Fibroblast of pulmonary artery (primary cell): ENCODE results near the gene FLII.
A peak's percentile ranks its signal among the peaks of the same experiment; 100 is the strongest.
"Not testable (repeated sequence)": the region's sequence is repeated elsewhere in the genome, so short reads cannot be mapped to it uniquely, and the experiment has no call there.

Source experiments
- DNase-seq: peaks from one replicate; pipeline ENCODE4 v3.0.0-alpha.2; 2010; ENCODE audit warnings: low read depth
- H3K4me3 ChIP-seq: replicated peaks from 2 replicates; pipeline ENCODE4 v1.5.1; 2011; ENCODE audit warnings: low read depth, mild to moderate bottlenecking, control low read depth, low read length, moderate library complexity
- TF ChIP-seq, protein P1 (sequence below): IDR thresholded peaks from 2 replicates; pipeline ENCODE4 v1.5.1; 2011; ENCODE audit warnings: mild to moderate bottlenecking, control low read depth, low read length, inconsistent platforms; ENCODE audit errors: missing control alignments

FLII gene

DNA sequence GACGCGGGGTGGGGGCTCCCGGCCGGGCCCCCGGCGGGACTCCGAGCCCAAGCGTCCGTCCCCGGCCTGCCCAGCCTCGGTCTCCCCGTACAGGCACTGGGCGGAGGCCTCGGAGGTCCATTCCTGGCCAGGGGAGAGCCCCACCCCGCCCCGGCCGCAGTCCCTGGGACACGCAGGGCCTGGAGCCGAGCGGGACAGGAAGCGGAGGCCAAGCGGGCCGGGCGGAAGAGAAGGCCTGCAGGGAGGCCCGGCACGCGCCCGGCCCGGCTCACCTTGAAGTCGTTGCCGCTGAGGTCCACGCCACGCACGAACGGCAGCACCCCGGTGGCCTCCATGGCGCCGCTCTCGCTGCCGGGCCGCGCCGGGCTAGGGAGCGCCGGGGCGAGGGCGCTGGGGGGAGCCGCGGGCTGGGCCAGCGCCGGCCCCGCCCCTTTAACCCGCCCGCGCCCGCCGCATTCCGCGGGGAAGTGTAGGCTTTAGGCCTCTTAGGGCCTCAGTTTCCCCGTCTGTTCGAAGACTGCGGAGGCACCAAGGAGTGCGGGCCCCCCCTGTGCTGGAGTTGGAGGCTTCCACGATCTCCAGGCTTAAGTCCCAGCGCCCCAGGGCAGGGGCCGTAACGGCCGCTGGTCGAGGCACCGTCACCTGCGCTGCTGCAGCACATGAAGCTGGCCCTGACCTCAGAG, at the start of gene FLII:
Gene FLII, minus strand, starts transcription at position 383 of the 683 bp plus-strand sequence. Its CDS starts 48 bp downstream, at position 335.
- TF ChIP-seq, protein P1, sequence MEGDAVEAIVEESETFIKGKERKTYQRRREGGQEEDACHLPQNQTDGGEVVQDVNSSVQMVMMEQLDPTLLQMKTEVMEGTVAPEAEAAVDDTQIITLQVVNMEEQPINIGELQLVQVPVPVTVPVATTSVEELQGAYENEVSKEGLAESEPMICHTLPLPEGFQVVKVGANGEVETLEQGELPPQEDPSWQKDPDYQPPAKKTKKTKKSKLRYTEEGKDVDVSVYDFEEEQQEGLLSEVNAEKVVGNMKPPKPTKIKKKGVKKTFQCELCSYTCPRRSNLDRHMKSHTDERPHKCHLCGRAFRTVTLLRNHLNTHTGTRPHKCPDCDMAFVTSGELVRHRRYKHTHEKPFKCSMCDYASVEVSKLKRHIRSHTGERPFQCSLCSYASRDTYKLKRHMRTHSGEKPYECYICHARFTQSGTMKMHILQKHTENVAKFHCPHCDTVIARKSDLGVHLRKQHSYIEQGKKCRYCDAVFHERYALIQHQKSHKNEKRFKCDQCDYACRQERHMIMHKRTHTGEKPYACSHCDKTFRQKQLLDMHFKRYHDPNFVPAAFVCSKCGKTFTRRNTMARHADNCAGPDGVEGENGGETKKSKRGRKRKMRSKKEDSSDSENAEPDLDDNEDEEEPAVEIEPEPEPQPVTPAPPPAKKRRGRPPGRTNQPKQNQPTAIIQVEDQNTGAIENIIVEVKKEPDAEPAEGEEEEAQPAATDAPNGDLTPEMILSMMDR, result no peak
- H3K4me3 ChIP-seq, result peak within 1 kb of the TSS; percentile 84
- DNase-seq, result peak; percentile 17

DNA sequence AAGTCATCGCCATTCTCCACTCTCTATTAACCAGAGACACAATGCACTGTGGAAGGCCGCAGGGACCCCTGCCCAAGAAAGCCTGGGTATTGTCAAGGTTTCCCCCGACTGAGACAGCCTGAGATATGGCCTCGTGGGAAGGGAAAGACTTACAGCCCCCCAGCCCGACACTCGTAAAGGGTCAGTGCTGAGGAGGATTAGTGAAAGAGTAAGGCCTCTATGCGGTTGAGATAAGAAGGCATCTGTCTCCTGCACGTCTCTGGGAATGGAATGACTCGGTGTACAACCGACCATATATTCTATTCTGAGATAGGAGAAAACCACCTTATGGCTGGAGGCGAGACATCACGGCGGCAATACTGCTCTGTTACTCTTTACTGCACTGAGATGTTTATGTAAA, 44.7 kb upstream of the FLII start:
- H3K4me3 ChIP-seq, DNase-seq: not testable (repeated sequence)

DNA sequence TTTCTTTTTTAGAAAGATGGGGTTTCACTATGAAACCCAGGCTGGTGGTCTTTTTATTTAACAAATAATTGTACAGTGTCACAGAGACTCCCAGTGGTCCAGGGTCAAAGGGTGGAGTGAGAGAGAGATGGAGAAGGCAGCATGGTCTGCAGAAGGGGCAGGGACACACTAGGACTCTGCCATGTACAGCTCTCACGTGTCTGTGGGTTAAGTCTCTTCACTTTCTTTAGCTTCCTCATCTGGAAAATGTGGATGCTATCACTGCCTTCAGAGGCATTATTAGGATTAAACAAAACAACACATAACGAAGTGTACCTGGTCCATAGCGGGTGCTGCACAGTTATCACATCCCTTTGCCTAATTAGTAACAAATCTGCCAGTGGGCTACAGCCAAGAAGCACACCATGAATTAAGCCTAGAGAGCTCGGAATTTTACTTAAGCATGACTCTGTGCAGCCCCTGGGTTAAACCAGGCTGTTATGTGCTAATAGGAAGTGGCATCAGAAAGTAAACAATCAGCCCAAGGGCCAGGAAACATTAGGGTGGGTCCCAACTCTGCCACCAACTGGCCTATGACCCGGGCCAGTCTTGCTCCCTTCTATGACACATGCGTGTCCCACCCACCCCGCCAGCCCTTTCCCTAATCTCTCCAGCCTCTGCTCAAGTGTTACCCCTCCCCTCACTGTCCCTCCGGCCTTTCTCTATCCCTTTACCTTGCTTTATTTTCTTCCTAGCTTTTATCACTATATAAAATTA, 42.4 kb upstream of the FLII start:
- DNase-seq, result no peak
- TF ChIP-seq, protein P1, result no peak
- H3K4me3 ChIP-seq, result no peak overlapping the region

DNA sequence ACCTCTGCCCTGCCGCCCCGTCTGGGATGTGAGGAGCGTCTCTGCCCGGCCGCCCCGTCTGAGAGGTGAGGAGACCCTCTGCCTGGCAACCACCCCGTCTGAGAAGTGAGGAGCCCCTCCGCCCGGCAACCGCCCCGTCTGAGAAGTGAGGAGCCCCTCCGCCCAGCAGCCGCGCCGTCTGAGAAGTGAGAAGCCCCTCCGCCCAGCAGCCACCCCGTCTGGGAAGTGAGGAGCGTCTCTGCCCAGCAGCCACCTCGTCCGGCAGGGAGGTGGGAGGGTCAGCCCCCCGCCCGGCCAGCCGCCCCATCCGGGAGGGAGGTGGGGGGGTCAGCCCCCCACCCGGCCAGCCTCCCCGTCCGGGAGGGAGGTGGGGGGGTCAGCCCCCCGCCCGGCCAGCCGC, 39.5 kb upstream of the FLII start:
- H3K4me3 ChIP-seq, DNase-seq: not testable (repeated sequence)

DNA sequence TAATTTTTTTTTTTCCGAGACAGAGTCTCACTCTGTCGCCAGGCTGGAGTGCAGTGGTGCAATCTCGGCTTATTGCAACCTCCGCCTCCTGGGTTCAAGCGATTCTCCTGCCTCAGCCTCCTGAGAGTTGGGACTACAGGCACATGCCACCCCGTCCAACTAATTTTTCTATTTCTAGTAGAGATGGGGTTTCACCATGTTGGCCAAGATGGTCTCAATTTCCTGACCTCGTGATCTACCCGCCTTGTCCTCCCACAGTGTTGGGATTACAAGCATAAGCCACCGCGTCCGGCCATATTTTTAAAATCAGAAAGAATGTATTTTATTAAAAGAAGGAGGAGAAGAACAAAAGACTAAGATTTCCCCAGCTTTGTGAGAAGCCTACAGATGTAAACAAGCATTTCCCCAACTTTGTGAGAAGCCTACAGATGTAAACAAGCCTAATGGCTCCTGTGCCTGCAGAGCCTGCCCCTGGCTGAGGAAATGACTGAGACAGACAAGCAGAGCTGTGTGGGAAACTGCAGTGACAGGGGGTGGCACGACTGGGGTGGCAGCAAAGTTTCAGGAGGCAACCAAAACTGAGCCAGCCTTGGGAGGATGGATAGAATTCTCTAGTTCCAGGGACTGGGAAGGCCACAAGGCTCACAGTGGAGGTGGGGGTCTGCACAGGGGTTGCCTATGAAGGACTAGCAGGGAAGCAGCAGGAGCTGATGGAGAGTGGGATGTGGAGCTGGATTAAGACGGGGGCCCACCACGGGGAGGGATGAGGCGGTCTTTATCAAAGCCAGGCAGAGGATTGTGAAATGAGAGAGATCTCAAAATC, 33.4 kb upstream of the FLII start:
- H3K4me3 ChIP-seq, result no peak overlapping the region
- DNase-seq, result no peak
- TF ChIP-seq, protein P1, result no peak

DNA sequence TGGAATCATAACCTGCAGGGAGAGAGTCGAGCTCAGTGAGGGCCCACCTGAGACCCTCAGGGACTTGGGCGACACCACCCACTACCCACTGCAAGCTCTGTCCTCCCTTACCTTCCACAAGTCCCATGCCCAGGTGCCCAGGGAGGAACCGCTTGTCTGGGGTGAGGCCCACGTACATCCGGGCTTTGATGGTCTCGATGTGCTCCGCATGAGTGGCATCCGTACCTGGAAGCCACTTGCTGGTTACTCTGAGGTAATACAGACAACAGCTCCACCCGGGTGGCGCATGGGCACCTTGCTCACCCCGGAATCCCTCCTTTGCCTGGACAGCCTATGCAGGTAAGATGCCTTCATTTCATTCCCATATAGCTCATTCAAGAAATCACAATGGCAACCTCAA, 26.8 kb upstream of the FLII start:
- TF ChIP-seq, protein P1, result no peak
- DNase-seq, result no peak

DNA sequence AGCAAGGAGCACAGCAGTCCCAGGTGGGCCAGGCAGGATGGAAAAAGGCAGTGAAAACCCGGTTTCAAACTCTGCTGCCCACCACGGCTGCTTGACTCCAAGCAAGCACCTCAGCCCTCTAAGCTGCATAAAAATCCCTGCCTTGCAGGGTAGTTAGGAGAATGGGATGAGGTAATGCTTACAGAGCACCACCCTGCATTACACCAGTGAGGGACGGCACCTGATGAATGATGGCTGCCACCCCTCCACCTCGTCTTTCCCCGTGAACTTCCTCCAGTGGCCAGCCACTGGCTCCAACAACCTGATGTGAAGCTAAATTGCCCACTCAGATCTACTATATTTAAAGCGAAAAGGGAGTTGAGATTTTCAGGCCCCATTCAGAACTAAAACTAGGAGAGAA, 23.2 kb upstream of the FLII start:
- no peak for DNase-seq
- H3K4me3 ChIP-seq, result no peak overlapping the region
- TF ChIP-seq, protein P1, result no peak

More for the DNA sequence above, 26.8 kb upstream of the FLII start:
- H3K4me3 ChIP-seq, result no peak overlapping the region
